HepG2 (cell line): Measurements from ENCODE around the gene SGF29. TPM values are rescaled to one million over a fixed set of nuclear protein-coding genes. Genes with fewer than 3 reads are reported as not detected.

Source experiments
- ATAC-seq: fragments of 200-7000 bp; cut with Tn5 transposase; 3 replicates; pipeline ENCODE4 v1.9.1; 2020; ENCODE audit warnings: mild to moderate bottlenecking, moderate library complexity
- BruUV-seq: library from RNA; stranded (reverse); fragments of 400-500 nt; replicated peaks from 2 replicates; lab custom pipeline; 2021; lab: Mats Ljungman, UMichigan
- CTCF ChIA-PET: fragments of 300-600 bp; formaldehyde crosslinking; extraction: SDS; loops from one replicate; lab custom pipeline; 2021; ENCODE audit warnings: low total read pairs, inconsistent platforms, low intra/inter-chr PET ratio; lab: Yijun Ruan, JAX
- POLR2A ChIA-PET: fragments of 350-600 bp; sonication (Branson Sonifier 250); formaldehyde crosslinking; loops from one replicate; lab custom pipeline; 2020; ENCODE audit warnings: antibody characterized with exemption, inconsistent platforms; lab: Yijun Ruan, JAX
- DNase-seq: peaks from one replicate; pipeline ENCODE4 v3.0.0-alpha.2; 2015; ENCODE audit warnings: low spot score
- FAIRE-seq: peaks from 3 replicates; lab custom pipeline; 2011; peaks lifted over from hg19 to GRCh38; lab: Jason Lieb, UNC
- H2AFZ ChIP-seq: one replicate; pipeline ENCODE4 v1.6.1; 2011; ENCODE audit warnings: low read length, inconsistent platforms
- H3K27ac ChIP-seq: fragments of 300-600 bp; 3 replicates; pipeline ENCODE4 v1.8.0; 2011; ENCODE audit warnings: mixed run types, mild to moderate bottlenecking, mixed read lengths, low read length, inconsistent platforms; ENCODE audit not compliant: insufficient read depth; ENCODE audit errors: extremely low read length
- H3K27me3 ChIP-seq, 2 experiments: fragments of 200-600 bp in 1 of 2; 2 replicates in 1 of 2; 3 replicates in 1 of 2; pipeline versions ENCODE4 v1.6.0 to v1.8.0; 2011; ENCODE audit warnings: low read length in 2 of 2, mild to moderate bottlenecking in 2 of 2, moderate library complexity in 2 of 2, inconsistent platforms in 1 of 2; ENCODE audit not compliant: insufficient read depth in 2 of 2, control insufficient read depth in 1 of 2
- H3K36me3 ChIP-seq, 2 experiments: fragments of 200-600 bp in 1 of 2; replicated peaks in 1 of 2; 2 replicates in 1 of 2; 3 replicates in 1 of 2; pipeline versions ENCODE4 v1.5.1 to v1.8.0; 2011; ENCODE audit warnings: low read length in 2 of 2, inconsistent platforms in 1 of 2; ENCODE audit not compliant: insufficient read depth in 2 of 2, control insufficient read depth in 1 of 2
- H3K4me1 ChIP-seq: 2 replicates; pipeline ENCODE4 v1.5.1; 2012; ENCODE audit warnings: low read length, inconsistent platforms; ENCODE audit not compliant: insufficient read depth
- H3K4me2 ChIP-seq: 2 replicates; pipeline ENCODE4 v1.6.0; 2011; ENCODE audit warnings: low read depth, low read length, inconsistent platforms
- H3K4me3 ChIP-seq, 3 experiments: fragments of 200-600 bp in 1 of 3; sonication (generic), shearing (Covaris generic) in 1 of 3; replicated peaks in 1 of 3; 2 replicates each; pipeline ENCODE4 v1.5.1; 2011 to 2016; ENCODE audit warnings: low read length in 3 of 3, inconsistent platforms in 2 of 3, low read depth in 2 of 3, mild to moderate bottlenecking in 2 of 3, control low read depth in 1 of 3, mixed read lengths in 1 of 3; ENCODE audit not compliant: insufficient read depth in 1 of 3
- H3K79me2 ChIP-seq: one replicate; pipeline ENCODE4 v1.6.1; 2011; ENCODE audit warnings: low read length, inconsistent platforms; ENCODE audit not compliant: insufficient read depth
- H3K9ac ChIP-seq: 2 replicates; pipeline ENCODE4 v1.6.0; 2011; ENCODE audit warnings: mild to moderate bottlenecking, low read depth, low read length, inconsistent platforms; ENCODE audit not compliant: insufficient read depth
- H3K9me3 ChIP-seq: 2 replicates; pipeline ENCODE4 v1.5.1; 2012; ENCODE audit warnings: mild to moderate bottlenecking, low read length
- H4K20me1 ChIP-seq: 2 replicates; pipeline ENCODE4 v1.6.0; 2011; ENCODE audit warnings: inconsistent platforms, mild to moderate bottlenecking, low read length, moderate library complexity; ENCODE audit not compliant: insufficient read depth
- ARNT ChIP-seq: fragments of 450-650 bp; IDR thresholded peaks from 2 replicates; pipeline ENCODE4 v1.6.1; 2017
- CREB1 ChIP-seq, 2 experiments: fragments of 450-650 bp in 1 of 2; IDR thresholded peaks; 2 replicates each; pipeline ENCODE4 v1.6.1; 2016 to 2017; ENCODE audit warnings: control low read depth in 1 of 2, mild to moderate bottlenecking in 1 of 2, missing compliant biosample characterization in 1 of 2, missing genetic modification characterization in 1 of 2
- CREM ChIP-seq, 2 experiments: sonication (generic) in 1 of 2; formaldehyde crosslinking in 1 of 2; IDR thresholded peaks; 2 replicates each; pipeline versions ENCODE4 v1.4.0 to v1.6.1; 2016 to 2020; ENCODE audit warnings: antibody characterized with exemption in 1 of 2, mild to moderate bottlenecking in 1 of 2, missing genetic modification reagents in 1 of 2
- FLYWCH1 ChIP-seq: sonication (generic); formaldehyde crosslinking; IDR thresholded peaks from 2 replicates; pipeline ENCODE4 v1.8.1; 2023; ENCODE audit warnings: mild to moderate bottlenecking, missing genetic modification reagents
- HNRNPUL1 ChIP-seq: fragments of 200-400 bp; formaldehyde crosslinking; IDR thresholded peaks from 2 replicates; pipeline ENCODE4 v1.6.1; 2017; ENCODE audit warnings: low read depth, mild to moderate bottlenecking, low read length, moderate library complexity
- MED13 ChIP-seq: sonication (generic); formaldehyde crosslinking; IDR thresholded peaks from 2 replicates; pipeline ENCODE4 v1.5.0; 2020; ENCODE audit warnings: missing genetic modification reagents
- MTF2 ChIP-seq: sonication (generic); formaldehyde crosslinking; IDR thresholded peaks from 2 replicates; pipeline ENCODE4 v1.5.0; 2020; ENCODE audit warnings: missing genetic modification reagents, borderline replicate concordance
- NCOA1 ChIP-seq: sonication (generic); formaldehyde crosslinking; IDR thresholded peaks from 2 replicates; pipeline ENCODE4 v1.9.0; 2021; ENCODE audit warnings: missing genetic modification reagents
- NPAS2 ChIP-seq: sonication (generic); formaldehyde crosslinking; IDR thresholded peaks from 2 replicates; pipeline ENCODE4 v1.8.0; 2022; ENCODE audit warnings: mild to moderate bottlenecking, missing genetic modification reagents, borderline replicate concordance
- PCBP2 ChIP-seq: fragments of 200-400 bp; formaldehyde crosslinking; optimal IDR thresholded peaks from 2 replicates; pipeline ENCODE3; 2018; ENCODE audit warnings: low read length, low read depth; ENCODE audit not compliant: poor library complexity, severe bottlenecking
- PTBP1 ChIP-seq: fragments of 200-400 bp; formaldehyde crosslinking; IDR thresholded peaks from 2 replicates; pipeline ENCODE4 v1.6.1; 2018; ENCODE audit warnings: low read length, low read depth; ENCODE audit not compliant: poor library complexity, severe bottlenecking
- ZNF367 ChIP-seq: sonication (generic); formaldehyde crosslinking; IDR thresholded peaks from 2 replicates; pipeline ENCODE4 v1.4.0; 2020; ENCODE audit warnings: missing genetic modification reagents, borderline replicate concordance
- ZNF44 ChIP-seq: sonication (generic); formaldehyde crosslinking; IDR thresholded peaks from 2 replicates; pipeline ENCODE4 v1.5.1; 2020; ENCODE audit warnings: mild to moderate bottlenecking, missing genetic modification reagents
- ZNF562 ChIP-seq: sonication (generic); formaldehyde crosslinking; IDR thresholded peaks from 2 replicates; pipeline ENCODE4 v1.8.0; 2022; ENCODE audit warnings: missing genetic modification reagents, borderline replicate concordance
- WGBS: methylation state at CpG from one replicate; pipeline ENCODE4 v1.1.6; 2017; ENCODE audit warnings: low lambda C conversion rate; 5-methylcytosine and 5-hydroxymethylcytosine counted together
- in situ Hi-C: cut with HindIII; loops from 2 replicates; pipeline ENCODE4 v1.10.0; 2017; ENCODE audit warnings: low pct_unique_long_range_greater_than_20kb; ENCODE audit not compliant: extremely low pct_ligation_motif_present
- intact Hi-C: fragments of 100-400 bp; cut with micrococcal nuclease; formaldehyde crosslinking; loops from one replicate; pipeline ENCODE4 v1.10.0; 2022; ENCODE audit not compliant: unreplicated experiment
- polyA plus RNA-seq, 8 experiments: library from polyadenylated mRNA; depleted of rRNA in 3 of 8; stranded (reverse) in 7 of 8; unstranded in 1 of 8; fragments of >200 nt; fragmentation: Illumina TruSeq in 4 of 8; extraction: Trizol in 4 of 8; gene quantifications; 2 replicates each; pipeline versions ENCODE4 v1.2.1 to v1.2.3, GENCODE V29; 2011 to 2016; ENCODE audit warnings: low read depth in 4 of 8, missing spikeins in 1 of 8, mixed read lengths in 1 of 8; ENCODE audit not compliant: insufficient read depth in 1 of 8
- total RNA-seq, 5 experiments: library from RNA; depleted of rRNA; stranded (reverse); fragments of >200 nt; fragmentation: Illumina TruSeq; extraction: Trizol; gene quantifications; 2 replicates each; pipeline ENCODE4 v1.2.3, GENCODE V29; 2016; ENCODE audit warnings: low read depth in 1 of 5
- TF ChIP-seq, protein P1 (sequence below), 2 experiments: sonication (generic) in 1 of 2; formaldehyde crosslinking in 1 of 2; IDR thresholded peaks; 2 replicates each; pipeline versions ENCODE4 v1.4.0 to v1.6.1; 2018 to 2020; ENCODE audit warnings: missing genetic modification reagents in 2 of 2, borderline replicate concordance in 1 of 2, low read depth in 1 of 2, mild to moderate bottlenecking in 1 of 2, missing biosample characterization in 1 of 2
- TF ChIP-seq, protein P2 (sequence below): sonication (generic); formaldehyde crosslinking; IDR thresholded peaks from 2 replicates; pipeline ENCODE4 v1.4.0; 2020; ENCODE audit warnings: mild to moderate bottlenecking, missing genetic modification reagents
- TF ChIP-seq, protein P3 (sequence below): sonication (generic); formaldehyde crosslinking; IDR thresholded peaks from 2 replicates; pipeline ENCODE4 v1.4.0; 2020; ENCODE audit warnings: missing genetic modification reagents

Gene SGF29
- total and polyA plus RNA-seq, 2 of the 13 experiments (the other 11 are each of a cell fraction or from before 2014, with no cell fraction given) = 5.0 to 29.4 TPM

DNA sequence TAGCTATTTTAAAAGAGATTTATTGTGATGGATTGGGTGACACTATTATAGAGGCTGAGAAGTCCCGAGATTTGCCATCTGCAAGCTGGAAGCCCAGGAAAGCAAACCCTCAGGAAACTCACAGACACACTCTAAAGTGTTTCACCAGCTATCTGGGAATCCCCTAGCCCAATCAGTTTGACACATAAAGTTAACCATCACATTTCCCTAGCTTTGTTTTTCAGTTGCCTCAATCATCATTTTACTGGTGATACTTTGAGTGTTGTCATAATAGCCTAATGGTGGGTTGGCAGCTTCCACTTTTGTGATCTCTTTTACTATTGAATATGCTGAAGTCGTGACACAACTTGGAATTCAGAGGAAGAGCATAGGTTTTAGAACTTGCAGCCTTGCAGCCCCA, 1.8 kb downstream of the SGF29 start:
- H3K79me2 ChIP-seq = peaks cover 7% of the 10 kb centered on the region
- intact Hi-C loops = no loop called here
- no peak overlapping the region for H2AFZ ChIP-seq
- no peaks in the 10 kb centered on the region for H4K20me1 ChIP-seq
- no peak for DNase-seq
- in situ Hi-C loops = no loop called here
- no peaks in the 10 kb centered on the region for H3K9me3 ChIP-seq
- H3K4me3 ChIP-seq = no peak overlapping the region
- H3K27ac ChIP-seq = no peak overlapping the region
- BruUV-seq = no TSS peak
- H3K4me2 ChIP-seq = no peak overlapping the region
- CTCF ChIA-PET = no interaction called here
- H3K9ac ChIP-seq = no peak overlapping the region
- H3K4me1 ChIP-seq = peaks cover 32% of the 10 kb centered on the region
- ATAC-seq = no peak
- 97% methylated on average over 2 of the region's 2 CpGs for WGBS
- FAIRE-seq = no peak
- no peaks in the 10 kb centered on the region for H3K27me3 ChIP-seq
- H3K36me3 ChIP-seq = peaks cover 0 to 12% of the 10 kb centered on the region in 2 experiments; a peak in 4 of 5 replicates
- TF ChIP-seq, protein P1, sequence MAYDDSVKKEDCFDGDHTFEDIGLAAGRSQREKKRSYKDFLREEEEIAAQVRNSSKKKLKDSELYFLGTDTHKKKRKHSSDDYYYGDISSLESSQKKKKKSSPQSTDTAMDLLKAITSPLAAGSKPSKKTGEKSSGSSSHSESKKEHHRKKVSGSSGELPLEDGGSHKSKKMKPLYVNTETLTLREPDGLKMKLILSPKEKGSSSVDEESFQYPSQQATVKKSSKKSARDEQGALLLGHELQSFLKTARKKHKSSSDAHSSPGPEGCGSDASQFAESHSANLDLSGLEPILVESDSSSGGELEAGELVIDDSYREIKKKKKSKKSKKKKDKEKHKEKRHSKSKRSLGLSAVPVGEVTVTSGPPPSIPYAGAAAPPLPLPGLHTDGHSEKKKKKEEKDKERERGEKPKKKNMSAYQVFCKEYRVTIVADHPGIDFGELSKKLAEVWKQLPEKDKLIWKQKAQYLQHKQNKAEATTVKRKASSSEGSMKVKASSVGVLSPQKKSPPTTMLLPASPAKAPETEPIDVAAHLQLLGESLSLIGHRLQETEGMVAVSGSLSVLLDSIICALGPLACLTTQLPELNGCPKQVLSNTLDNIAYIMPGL (CRISPR knock-in tag; IDR thresholded peaks at IDR 0.05; ENCODE audit: borderline replicate concordance in 1 of 2, low read depth in 1 of 2) = no peak
- TF ChIP-seq ZNF44 (CRISPR knock-in tag) (no peak), PCBP2 (no peak), NCOA1 (CRISPR knock-in tag) (no peak), NPAS2 (CRISPR knock-in tag) (no peak), CREM (IDR thresholded peaks at IDR 0.05) (no peak), CREM (CRISPR knock-in tag; IDR thresholded peaks at IDR 0.05) (no peak), ZNF367 (CRISPR knock-in tag) (no peak), ZNF562 (no peak), CREB1 (IDR thresholded peaks at IDR 0.05) (no peak), CREB1 (CRISPR knock-in tag; IDR thresholded peaks at IDR 0.05) (no peak), HNRNPUL1 (no peak), PTBP1 (no peak), FLYWCH1 (CRISPR knock-in tag) (no peak), MED13 (CRISPR knock-in tag) (no peak), ARNT (no peak), MTF2 (CRISPR knock-in tag) (no peak)
- TF ChIP-seq, protein P2, sequence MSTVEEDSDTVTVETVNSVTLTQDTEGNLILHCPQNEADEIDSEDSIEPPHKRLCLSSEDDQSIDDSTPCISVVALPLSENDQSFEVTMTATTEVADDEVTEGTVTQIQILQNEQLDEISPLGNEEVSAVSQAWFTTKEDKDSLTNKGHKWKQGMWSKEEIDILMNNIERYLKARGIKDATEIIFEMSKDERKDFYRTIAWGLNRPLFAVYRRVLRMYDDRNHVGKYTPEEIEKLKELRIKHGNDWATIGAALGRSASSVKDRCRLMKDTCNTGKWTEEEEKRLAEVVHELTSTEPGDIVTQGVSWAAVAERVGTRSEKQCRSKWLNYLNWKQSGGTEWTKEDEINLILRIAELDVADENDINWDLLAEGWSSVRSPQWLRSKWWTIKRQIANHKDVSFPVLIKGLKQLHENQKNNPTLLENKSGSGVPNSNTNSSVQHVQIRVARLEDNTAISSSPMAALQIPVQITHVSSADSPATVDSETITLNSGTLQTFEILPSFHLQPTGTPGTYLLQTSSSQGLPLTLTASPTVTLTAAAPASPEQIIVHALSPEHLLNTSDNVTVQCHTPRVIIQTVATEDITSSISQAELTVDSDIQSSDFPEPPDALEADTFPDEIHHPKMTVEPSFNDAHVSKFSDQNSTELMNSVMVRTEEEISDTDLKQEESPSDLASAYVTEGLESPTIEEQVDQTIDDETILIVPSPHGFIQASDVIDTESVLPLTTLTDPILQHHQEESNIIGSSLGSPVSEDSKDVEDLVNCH (CRISPR knock-in tag) = no peak
- TF ChIP-seq, protein P3, sequence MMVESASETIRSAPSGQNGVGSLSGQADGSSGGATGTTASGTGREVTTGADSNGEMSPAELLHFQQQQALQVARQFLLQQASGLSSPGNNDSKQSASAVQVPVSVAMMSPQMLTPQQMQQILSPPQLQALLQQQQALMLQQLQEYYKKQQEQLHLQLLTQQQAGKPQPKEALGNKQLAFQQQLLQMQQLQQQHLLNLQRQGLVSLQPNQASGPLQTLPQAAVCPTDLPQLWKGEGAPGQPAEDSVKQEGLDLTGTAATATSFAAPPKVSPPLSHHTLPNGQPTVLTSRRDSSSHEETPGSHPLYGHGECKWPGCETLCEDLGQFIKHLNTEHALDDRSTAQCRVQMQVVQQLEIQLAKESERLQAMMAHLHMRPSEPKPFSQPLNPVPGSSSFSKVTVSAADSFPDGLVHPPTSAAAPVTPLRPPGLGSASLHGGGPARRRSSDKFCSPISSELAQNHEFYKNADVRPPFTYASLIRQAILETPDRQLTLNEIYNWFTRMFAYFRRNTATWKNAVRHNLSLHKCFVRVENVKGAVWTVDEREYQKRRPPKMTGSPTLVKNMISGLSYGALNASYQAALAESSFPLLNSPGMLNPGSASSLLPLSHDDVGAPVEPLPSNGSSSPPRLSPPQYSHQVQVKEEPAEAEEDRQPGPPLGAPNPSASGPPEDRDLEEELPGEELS = no peak
- POLR2A ChIA-PET = interaction anchor here (0.9 to 3.6 kb wide), 4 partner anchors 15 to 63 kb away, joined by 4 to 22 read pairs (median 16); partner anchors contain the start of genes CLN3, NUPR1, SULT1A1 and SULT1A2
